Measurements from ENCODE around the gene CYTH4. TPM values are rescaled to one million over a fixed set of nuclear protein-coding genes. Genes with fewer than 3 reads are reported as not detected.

The CYTH4 gene
- total and polyA plus RNA-seq, 4 donors, result 10.5 to 84.2 (median 35.0) TPM

DNA sequence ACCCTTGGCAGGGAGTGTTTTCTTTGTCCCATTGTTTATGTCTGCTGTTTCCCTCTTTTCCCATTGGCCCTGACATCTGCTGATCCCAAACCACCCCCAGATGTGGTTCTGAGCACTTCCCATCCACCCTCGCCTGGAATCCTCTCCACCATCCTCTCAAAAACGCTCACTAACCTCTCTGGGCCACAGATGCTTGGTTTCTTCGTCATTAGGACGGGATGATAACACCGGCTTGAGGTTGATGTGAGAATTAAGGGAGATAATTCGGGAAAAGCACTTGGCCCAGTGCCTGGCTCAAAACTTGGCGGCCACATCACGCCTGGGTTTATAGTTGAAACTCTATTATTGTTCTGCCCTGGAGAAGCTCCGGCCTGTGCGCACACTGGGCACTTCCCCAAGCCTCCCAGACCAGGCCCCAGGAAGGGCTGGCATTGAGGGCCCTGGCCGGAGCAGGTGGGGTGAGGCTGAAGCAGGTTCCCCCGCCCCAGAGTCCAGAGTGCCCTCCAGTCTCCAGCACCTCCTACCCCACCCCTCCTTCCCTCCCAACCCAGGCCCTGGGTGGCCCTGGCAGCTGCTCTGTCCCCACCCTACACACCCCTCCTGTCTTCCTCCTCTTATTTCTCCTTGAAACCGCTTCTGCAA, 63.7 kb downstream of the CYTH4 start:
- Histone ChIP-seq H3K36me3 (ENCODE audit: control insufficient read depth in 4 of 4, insufficient read depth in 4 of 4, low read length in 4 of 4) (no peaks in the 10 kb centered on the region), H3K4me3 (no peak overlapping the region), H3K4me1 (ENCODE audit: control insufficient read depth in 5 of 5, insufficient read depth in 5 of 5, low read length in 5 of 5) (peaks cover 0 to 16% (median 2%) of the 10 kb centered on the region in 5 donors), H3K27me3 (ENCODE audit: control insufficient read depth in 3 of 3, insufficient read depth in 3 of 3, low read length in 2 of 3) (peaks cover 0 to 3% (median 0%) of the 10 kb centered on the region in 3 donors), H3K27ac (ENCODE audit: low read depth in 1 of 2, low read length in 1 of 2) (no peak overlapping the region), H3K9me3 (ENCODE audit: control insufficient read depth in 4 of 4, insufficient read depth in 3 of 4, low read length in 3 of 4) (no peaks in the 10 kb centered on the region), H3K9ac (ENCODE audit: insufficient read depth in 1 of 2, low read length in 2 of 2) (no peak overlapping the region)
- DNase-seq, result peak; percentile 52 to 65 (median 57)
- WGBS, 2 donors, result 33 to 60% methylated on average over 13 of the region's 13 CpGs
- TF ChIP-seq CTCF (IDR thresholded peaks at IDR 0.05; ENCODE audit: control extremely low read depth, extremely low read depth), result no peak
- peak; percentile 19 for ATAC-seq (ENCODE audit: insufficient read depth, low FRiP score)

DNA sequence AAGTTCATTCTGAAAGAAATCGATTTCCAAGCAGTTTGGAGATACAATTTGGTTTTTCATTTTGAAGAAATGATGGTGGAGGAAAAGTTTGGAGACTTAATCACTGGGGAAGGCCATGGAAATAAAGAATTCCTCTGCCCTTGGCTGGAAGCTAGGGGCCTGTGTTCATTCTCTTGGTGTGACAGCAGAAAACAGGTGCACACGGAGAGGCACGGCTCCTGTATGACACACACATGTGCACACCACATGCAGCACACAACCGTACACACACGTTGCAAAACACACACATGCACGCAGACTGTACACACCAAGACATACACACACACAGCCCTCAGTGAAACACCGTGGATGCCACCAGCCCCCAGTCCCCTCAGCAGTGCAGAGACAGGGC, 64.2 kb downstream of the CYTH4 start:
- H3K4me3 ChIP-seq, result no peak overlapping the region
- no peaks in the 10 kb centered on the region for H3K9me3 ChIP-seq (ENCODE audit: control insufficient read depth in 4 of 4, insufficient read depth in 3 of 4, low read length in 3 of 4)
- TF ChIP-seq CTCF (IDR thresholded peaks at IDR 0.05; ENCODE audit: control extremely low read depth, extremely low read depth), result no peak
- no peak overlapping the region for H3K9ac ChIP-seq (ENCODE audit: insufficient read depth in 1 of 2, low read length in 2 of 2)
- H3K27ac ChIP-seq (ENCODE audit: low read depth in 1 of 2, low read length in 1 of 2), result no peak overlapping the region
- H3K36me3 ChIP-seq (ENCODE audit: control insufficient read depth in 4 of 4, insufficient read depth in 4 of 4, low read length in 4 of 4), result no peaks in the 10 kb centered on the region
- peaks cover 0 to 16% (median 2%) of the 10 kb centered on the region in 5 donors for H3K4me1 ChIP-seq (ENCODE audit: control insufficient read depth in 5 of 5, insufficient read depth in 5 of 5, low read length in 5 of 5)
- WGBS, 2 donors, result 76 to 80% methylated on average over 7 of the region's 7 CpGs
- DNase-seq (no peak), ATAC-seq (ENCODE audit: insufficient read depth, low FRiP score) (no peak)
- peaks cover 0 to 1% (median 0%) of the 10 kb centered on the region in 3 donors for H3K27me3 ChIP-seq (ENCODE audit: control insufficient read depth in 3 of 3, insufficient read depth in 3 of 3, low read length in 2 of 3)

DNA sequence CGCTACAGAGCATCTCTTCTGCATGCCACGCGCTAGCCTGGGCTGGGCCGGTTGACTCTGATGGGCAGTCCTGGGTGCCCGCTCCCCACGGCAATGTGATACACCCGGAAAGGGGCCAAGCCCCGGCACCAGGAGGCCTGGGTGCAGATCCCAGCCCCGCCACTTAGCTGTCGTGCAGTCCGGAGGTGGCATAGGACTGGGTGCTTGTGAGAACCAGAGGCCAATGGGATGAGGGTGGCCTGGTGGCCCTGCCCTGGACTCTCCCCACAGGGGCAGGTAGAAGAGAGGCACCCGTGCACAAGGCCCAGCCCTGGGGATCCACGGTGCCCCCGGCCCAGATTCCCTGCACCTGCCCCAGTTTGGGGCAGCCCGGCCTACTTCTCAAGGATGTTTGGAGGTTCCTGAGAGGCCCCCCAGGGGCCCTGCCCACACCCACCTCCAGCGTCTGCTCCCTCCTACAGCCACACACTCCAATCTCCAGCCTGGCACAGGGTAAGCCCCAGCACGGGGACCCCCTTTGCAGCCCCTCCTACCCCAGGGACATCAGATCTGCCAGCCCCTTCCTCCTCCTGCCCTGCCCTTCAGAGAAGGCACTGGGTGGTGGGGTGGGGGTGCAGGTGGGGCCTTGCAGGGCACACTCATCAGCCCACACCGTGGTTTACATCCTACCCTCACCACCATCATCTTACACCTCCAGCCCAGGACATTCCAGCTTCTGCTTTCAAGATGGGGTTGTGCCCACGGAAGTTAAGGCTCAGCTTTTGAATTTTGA, 66.9 kb downstream of the CYTH4 start:
- no peaks in the 10 kb centered on the region for H3K9me3 ChIP-seq (ENCODE audit: control insufficient read depth in 4 of 4, insufficient read depth in 3 of 4, low read length in 3 of 4)
- WGBS, 2 donors, result 87 to 90% methylated on average over 13 to 19 of the region's 19 CpGs
- no peak overlapping the region for H3K27ac ChIP-seq (ENCODE audit: low read depth in 1 of 2, low read length in 1 of 2)
- no peaks in the 10 kb centered on the region for H3K36me3 ChIP-seq (ENCODE audit: control insufficient read depth in 4 of 4, insufficient read depth in 4 of 4, low read length in 4 of 4)
- no peak for DNase-seq
- no peak overlapping the region for H3K9ac ChIP-seq (ENCODE audit: insufficient read depth in 1 of 2, low read length in 2 of 2)
- peaks cover 0 to 14% (median 2%) of the 10 kb centered on the region in 5 donors for H3K4me1 ChIP-seq (ENCODE audit: control insufficient read depth in 5 of 5, insufficient read depth in 5 of 5, low read length in 5 of 5)
- no peaks in the 10 kb centered on the region for H3K27me3 ChIP-seq (ENCODE audit: control insufficient read depth in 3 of 3, insufficient read depth in 3 of 3, low read length in 2 of 3)
- no peak for ATAC-seq (ENCODE audit: insufficient read depth, low FRiP score)
- no peak for TF ChIP-seq CTCF (IDR thresholded peaks at IDR 0.05; ENCODE audit: control extremely low read depth, extremely low read depth)
- no peak overlapping the region for H3K4me3 ChIP-seq
